Heart left ventricle (tissue), 13 donors: ENCODE results near the gene SREBF1.

Experiments
- POLR2A ChIP-seq, 2 donors: fragments of 450-650 bp; IDR thresholded peaks; one replicate each; pipeline ENCODE4 v1.6.1; 2017; ENCODE audit warnings: antibody characterized with exemption in 2 of 2, mild to moderate bottlenecking in 2 of 2, moderate library complexity in 2 of 2
- TF ChIP-seq, protein P1 (sequence below), 12 donors: fragments of 200-600 bp; sonication (generic) in 4 of 12; IDR thresholded peaks; one replicate each; pipeline versions ENCODE4 v1.5.0 to v1.8.0; 2018 to 2022; ENCODE audit warnings: antibody characterized with exemption in 12 of 12, mild to moderate bottlenecking in 5 of 12
- donor health status: ischemic (EF 13 %, LVEDD 7.1; RV severe dilation, severe dysfunction).
- donor health status: DM: no; HTN: yes; CAD: no.
- donor health status: DM: no; HTN: no; CAD: no.
- donor health status: ischemic (EF 25% LVEDD 6.9; RV normal size, moderate dysfunction).
- donor health status: ischemic (EF 25% LVEDD 5.7; RV mildly dilated, moderate dysfunction).
- donor health status: ischemic (EF 35%, LVEDD 5.7; RV mildly dilated, moderate dysfunction).
- donor health status: nonischemic (EF 11% LVEDD 7.7; RV severe dilation, severe dysfunction).
- donor health status: DM: yes; HTN: yes; CAD: no.
- donor health status: PGD.
- donor health status: ischemic (EF 29% LVEDD 5.4; RV normal size, mild dysfunction).
- donor health status: nonischemic (EF 23%, LVEDD 6.1; RV moderate dilation, normal function).

DNA sequence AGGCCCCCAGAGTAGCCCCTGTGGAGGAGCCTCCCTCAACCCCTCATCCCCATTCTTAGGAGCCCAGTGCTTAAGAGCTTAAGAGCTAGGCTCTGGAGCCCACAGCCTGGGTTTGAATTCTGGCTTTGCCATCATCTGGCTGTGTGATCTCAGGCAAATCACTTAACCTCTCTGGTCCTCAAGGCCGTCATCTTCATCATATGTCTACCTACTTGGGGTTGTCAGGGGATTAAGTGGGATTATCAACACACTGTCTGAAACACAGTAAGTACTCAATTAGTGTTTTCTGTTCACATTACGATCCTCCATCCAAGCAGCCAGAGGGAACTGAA lies 4.8 kb downstream of the SREBF1 start:
- TF ChIP-seq, protein P1, sequence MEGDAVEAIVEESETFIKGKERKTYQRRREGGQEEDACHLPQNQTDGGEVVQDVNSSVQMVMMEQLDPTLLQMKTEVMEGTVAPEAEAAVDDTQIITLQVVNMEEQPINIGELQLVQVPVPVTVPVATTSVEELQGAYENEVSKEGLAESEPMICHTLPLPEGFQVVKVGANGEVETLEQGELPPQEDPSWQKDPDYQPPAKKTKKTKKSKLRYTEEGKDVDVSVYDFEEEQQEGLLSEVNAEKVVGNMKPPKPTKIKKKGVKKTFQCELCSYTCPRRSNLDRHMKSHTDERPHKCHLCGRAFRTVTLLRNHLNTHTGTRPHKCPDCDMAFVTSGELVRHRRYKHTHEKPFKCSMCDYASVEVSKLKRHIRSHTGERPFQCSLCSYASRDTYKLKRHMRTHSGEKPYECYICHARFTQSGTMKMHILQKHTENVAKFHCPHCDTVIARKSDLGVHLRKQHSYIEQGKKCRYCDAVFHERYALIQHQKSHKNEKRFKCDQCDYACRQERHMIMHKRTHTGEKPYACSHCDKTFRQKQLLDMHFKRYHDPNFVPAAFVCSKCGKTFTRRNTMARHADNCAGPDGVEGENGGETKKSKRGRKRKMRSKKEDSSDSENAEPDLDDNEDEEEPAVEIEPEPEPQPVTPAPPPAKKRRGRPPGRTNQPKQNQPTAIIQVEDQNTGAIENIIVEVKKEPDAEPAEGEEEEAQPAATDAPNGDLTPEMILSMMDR (IDR thresholded peaks at IDR 0.05), result no peak
- no peak for TF ChIP-seq POLR2A (IDR thresholded peaks at IDR 0.05)
